Omental fat pad (tissue), 4 donors: ENCODE data around the gene DPYD. TPM values are rescaled to one million over a fixed set of nuclear protein-coding genes. Genes with fewer than 3 reads are reported as not detected.
"Not testable (repeated sequence)": the region's sequence is repeated elsewhere in the genome, so short reads cannot be mapped to it uniquely, and the experiment has no call there.

Source experiments
- ATAC-seq: fragments of 150-250 bp; one replicate; pipeline ENCODE4 v1.9.1; 2016; ENCODE audit warnings: mild to moderate bottlenecking, moderate library complexity; ENCODE audit not compliant: low FRiP score
- DNase-seq: peaks from one replicate; pipeline ENCODE4 v3.0.0-alpha.2; 2019; ENCODE audit warnings: low spot score
- total RNA-seq, 4 donors: library from RNA; depleted of rRNA; stranded (reverse); fragments of >200 nt; gene quantifications; one replicate each; pipeline ENCODE4 v1.1.0, GENCODE V29; 2016
- TF ChIP-seq, protein P1 (sequence below), 3 donors: fragments of 450-650 bp; IDR thresholded peaks; one replicate each; pipeline ENCODE4 v1.5.1; 2016 to 2017; ENCODE audit warnings: antibody characterized with exemption in 3 of 3, mild to moderate bottlenecking in 3 of 3, moderate library complexity in 2 of 3

DPYD gene
- total RNA-seq, 4 donors from 2014 or later, result 52.5 to 86.4 (median 60.3) TPM

GRCh38 chr1:97365026-97365425 lies 555.8 kb downstream of the DPYD start:
- no peak for ATAC-seq
- TF ChIP-seq, protein P1, sequence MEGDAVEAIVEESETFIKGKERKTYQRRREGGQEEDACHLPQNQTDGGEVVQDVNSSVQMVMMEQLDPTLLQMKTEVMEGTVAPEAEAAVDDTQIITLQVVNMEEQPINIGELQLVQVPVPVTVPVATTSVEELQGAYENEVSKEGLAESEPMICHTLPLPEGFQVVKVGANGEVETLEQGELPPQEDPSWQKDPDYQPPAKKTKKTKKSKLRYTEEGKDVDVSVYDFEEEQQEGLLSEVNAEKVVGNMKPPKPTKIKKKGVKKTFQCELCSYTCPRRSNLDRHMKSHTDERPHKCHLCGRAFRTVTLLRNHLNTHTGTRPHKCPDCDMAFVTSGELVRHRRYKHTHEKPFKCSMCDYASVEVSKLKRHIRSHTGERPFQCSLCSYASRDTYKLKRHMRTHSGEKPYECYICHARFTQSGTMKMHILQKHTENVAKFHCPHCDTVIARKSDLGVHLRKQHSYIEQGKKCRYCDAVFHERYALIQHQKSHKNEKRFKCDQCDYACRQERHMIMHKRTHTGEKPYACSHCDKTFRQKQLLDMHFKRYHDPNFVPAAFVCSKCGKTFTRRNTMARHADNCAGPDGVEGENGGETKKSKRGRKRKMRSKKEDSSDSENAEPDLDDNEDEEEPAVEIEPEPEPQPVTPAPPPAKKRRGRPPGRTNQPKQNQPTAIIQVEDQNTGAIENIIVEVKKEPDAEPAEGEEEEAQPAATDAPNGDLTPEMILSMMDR (IDR thresholded peaks at IDR 0.05), result no peak
- DNase-seq, result no peak

DNA sequence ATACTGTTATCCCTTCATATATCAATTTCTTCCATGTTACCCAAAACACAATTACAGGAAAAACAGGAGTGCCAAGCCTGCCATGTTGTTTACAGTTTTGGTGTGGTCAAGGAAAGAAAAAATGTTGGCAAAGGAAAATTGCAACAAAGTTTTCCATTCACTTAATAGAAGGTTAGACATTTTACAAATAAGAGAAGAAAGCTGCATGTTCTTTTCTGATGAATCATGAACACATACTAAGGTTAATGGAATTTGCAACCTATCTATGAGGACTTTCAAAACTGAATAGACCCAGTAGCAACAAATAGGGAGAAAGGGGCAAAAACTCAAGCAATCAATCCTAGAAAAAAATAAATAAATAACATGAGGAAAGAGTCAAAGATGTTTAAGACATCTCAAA lies 556.7 kb downstream of the DPYD start:
- no peak for DNase-seq
- TF ChIP-seq, protein P1 (IDR thresholded peaks at IDR 0.05), result no peak

GRCh38 chr1:97356309-97356708 lies 564.5 kb downstream of the DPYD start:
- TF ChIP-seq, protein P1 (IDR thresholded peaks at IDR 0.05), result no peak
- ATAC-seq, result no peak
- DNase-seq, result no peak

More for the DNA sequence above, 556.7 kb downstream of the DPYD start:
- ATAC-seq, result no peak

- TF ChIP-seq, protein P1 (IDR thresholded peaks at IDR 0.05), result no peak
- DNase-seq (no peak), ATAC-seq (no peak)
These were observed 567.9 kb downstream of the DPYD start for GRCh38 chr1:97352936-97353382.

GRCh38 chr1:97351846-97352245 lies 569.0 kb downstream of the DPYD start:
- TF ChIP-seq, protein P1 (IDR thresholded peaks at IDR 0.05), result no peak
- no peak for ATAC-seq
- no peak for DNase-seq

- TF ChIP-seq, protein P1 (IDR thresholded peaks at IDR 0.05), result no peak
- no peak for DNase-seq
- no peak for ATAC-seq
These were observed 570.2 kb downstream of the DPYD start for GRCh38 chr1:97350662-97351061.

- ATAC-seq (no peak), DNase-seq (no peak)
- TF ChIP-seq, protein P1 (IDR thresholded peaks at IDR 0.05), result no peak
These were observed 570.6 kb downstream of the DPYD start for GRCh38 chr1:97350241-97350640.

GRCh38 chr1:97349794-97350193 lies 571.0 kb downstream of the DPYD start:
- ATAC-seq, DNase-seq: not testable (repeated sequence)
